Cortex of kidney (tissue), 1 donor: ENCODE data around the gene CR1L.
"Not testable (repeated sequence)": the region's sequence is repeated elsewhere in the genome, so short reads cannot be mapped to it uniquely, and the experiment has no call there.

Source experiments
- DNase-seq: peaks from one replicate; lab custom pipeline; 2025; lab: John Stamatoyannopoulos, UW

The CR1L gene

DNA sequence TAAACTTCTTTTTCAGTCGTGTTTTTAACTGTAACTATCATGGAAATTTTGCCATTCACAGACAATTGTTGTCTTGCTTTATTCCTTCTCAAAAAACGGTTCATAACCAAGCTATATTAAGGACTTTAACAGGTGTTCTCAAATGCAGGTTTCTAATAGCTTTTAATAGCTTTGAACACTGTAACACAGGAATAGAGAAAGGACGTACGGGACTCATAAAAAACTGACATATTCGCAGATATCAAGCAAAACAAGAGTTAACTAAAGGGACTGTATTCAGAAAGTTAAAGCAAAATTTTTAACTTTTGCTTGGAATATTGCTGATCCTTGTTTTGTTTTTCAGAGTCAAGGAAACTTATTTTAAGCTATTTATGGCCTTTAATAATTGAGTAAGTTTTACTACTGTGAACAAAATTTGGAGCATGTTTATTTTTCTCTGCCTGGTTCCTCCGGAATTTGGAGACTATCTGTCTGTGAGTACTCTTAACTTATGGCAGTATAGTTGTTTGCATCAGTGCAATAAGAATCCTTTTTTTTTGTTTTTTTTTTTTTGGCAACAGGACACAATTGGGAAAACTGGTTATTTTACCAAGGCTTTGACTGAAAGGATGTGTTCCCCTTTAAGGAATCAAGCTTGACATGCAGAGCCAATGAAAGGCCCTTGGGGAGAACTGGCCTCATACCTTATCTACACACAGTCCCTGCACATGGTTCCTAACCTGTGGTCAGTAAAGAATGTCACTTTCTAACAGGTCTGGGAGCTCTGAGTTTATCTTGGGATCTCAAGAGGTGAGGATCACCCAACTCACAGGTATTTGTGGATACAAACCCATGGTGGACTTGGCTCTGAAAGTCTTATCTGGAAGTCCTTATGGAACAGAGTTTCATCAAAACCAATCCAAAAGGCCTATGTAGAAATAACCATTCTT is 101.2 kb downstream of the CR1L start:
- no peak for DNase-seq

DNA sequence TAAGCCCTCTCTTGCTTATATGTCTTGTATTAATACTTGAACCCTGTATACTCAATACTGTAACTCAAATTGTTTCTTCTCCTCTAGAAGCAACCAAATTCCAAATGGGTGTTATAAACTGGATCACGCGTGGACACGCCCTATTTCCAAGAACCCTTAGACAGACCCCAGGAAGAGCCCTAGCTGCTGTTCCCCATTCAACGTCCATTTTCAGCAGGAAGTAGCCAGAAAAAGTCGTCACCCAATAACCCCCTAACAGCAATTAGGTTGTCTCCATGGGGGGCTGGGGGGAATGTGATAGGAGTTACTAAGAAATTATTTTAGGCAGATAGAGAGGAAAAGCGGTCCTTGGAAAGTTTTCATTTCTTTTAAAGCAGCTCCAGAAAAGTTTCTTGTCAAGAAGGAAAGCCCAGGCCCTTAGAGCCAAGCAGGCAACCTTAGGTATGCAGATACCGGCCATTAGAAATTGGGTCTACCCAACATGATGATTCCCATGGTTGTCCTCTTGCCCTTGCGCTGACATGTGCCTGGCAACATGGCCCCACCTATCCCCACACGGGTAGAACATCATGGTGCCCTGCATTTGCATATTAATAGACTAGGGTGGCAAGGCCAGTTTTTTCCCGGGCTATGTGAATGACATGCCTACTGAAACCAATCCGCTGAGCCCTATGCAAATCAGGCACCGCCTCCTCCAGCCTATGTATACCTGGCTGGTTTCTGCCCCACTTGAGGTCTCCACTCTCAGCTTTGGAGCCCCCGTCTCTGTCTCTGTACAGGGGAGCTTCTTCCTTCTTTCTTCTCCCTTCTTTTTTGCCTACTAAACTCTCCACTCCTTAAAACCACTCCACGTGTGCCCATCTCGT is 102.9 kb downstream of the CR1L start:
- DNase-seq, result no peak

DNA sequence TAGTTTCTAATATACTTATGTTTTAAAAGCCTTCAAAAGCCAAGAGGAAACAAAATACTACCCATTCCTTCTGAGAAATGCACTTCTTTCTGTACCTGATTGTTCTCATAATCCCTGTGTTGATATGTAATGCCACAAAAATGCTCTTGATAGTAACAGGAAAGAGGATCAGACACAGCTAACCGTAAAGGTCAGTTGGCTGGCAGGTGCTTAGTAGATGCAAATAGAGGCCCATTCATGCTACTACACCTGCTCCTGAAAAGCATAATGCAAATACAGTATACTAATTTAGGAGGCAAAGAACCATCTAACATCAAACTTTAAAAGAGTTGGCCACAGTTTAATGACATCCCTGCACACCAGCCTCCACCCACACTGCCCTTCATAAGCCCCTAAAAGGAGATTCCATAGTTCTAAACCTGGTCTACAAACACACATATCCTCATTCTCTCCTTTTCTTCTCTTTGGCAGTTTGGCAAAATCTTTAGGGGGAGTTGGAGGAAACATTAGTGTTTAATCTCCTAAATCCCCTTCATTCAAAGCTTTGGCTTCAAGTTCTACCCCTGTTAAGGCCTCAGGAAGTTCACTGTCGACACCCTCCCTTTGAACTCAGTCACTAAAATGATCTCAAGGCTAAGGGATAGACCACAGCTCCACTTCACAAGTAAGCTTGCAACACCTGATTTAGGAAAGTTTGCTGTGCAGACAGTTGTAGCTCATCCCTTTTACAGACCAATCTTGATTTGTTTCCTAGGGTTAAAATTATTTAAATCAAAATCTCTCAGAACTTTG is 104.0 kb downstream of the CR1L start:
- DNase-seq, result no peak

DNA sequence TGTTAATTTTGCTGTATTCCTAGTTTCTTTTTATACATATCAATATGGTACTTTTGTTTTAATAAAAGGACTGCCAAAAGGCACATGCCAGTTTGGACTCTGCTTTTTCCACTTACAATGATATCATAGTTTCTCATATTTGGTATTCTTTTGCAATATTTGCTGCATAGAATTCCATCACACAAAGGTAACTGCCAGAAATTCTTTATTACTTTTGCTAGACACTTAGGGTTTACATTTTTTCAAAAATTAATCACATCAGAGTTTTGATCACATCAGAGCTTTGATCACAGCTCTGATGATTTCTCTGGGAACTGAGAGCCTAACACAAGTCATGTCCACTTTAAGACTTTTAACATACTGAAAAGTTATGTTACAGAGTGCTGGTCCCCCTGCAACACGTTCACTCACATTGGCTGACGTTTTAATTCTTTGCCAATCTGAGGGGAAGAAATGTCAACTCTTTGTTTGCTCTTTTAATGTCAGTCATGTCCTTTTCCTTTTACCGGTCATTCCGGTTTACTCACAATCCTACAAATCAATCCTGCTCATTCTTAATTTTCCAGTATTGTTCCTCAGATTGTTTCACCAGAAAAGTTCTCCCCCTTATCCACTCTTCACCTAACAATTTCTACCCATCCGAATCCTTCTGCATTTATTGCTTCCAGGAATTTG is 105.8 kb downstream of the CR1L start:
- DNase-seq, result no peak

DNA sequence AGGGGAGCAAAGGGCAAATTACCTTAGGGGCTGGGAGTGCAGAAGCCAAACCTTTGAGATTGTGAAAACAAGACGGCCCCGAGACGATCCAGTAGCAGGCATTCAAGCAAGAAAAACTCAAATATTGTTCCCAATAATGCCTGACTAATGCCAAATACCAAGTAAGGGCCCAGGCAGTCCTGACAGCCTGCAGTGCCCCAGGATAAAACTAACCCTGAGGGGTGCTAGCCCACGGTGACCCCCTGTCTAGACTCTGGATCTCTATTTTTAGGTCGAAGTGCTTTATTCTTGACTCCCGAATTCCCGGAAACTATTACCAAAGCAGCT is 106.5 kb downstream of the CR1L start:
- DNase-seq, result not testable (repeated sequence)

DNA sequence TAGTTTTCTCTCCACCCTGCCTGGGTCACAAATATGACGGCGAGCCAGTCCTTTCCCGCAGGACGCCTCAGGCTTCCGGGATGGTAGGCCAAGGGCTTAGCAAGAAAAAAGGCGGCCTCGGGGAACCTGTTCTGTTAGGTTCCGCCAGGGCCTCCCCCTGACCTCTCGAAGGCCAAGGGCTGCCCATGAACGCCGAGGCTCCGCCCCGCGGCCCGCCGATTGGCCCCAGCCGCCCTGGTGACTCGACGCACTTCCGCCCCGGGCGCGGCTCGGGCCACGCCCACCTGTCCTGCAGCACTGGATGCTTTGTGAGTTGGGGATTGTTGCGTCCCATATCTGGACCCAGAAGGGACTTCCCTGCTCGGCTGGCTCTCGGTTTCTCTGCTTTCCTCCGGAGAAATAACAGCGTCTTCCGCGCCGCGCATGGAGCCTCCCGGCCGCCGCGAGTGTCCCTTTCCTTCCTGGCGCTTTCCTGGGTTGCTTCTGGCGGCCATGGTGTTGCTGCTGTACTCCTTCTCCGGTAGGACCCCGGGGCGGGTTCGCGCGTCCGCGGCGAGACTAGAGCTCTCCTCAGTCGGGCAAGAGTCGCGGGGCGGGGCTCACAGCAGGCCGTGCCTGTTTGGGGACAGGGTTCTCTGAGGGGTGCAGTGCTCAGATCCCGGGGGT is 107.0 kb downstream of the CR1L start, which contains the start of gene CD46:
CD46 (plus strand) TSS at position 265 of the 666 bp plus-strand sequence; CDS start at position 424, 159 bp downstream.
- peak; percentile 62 for DNase-seq

DNA sequence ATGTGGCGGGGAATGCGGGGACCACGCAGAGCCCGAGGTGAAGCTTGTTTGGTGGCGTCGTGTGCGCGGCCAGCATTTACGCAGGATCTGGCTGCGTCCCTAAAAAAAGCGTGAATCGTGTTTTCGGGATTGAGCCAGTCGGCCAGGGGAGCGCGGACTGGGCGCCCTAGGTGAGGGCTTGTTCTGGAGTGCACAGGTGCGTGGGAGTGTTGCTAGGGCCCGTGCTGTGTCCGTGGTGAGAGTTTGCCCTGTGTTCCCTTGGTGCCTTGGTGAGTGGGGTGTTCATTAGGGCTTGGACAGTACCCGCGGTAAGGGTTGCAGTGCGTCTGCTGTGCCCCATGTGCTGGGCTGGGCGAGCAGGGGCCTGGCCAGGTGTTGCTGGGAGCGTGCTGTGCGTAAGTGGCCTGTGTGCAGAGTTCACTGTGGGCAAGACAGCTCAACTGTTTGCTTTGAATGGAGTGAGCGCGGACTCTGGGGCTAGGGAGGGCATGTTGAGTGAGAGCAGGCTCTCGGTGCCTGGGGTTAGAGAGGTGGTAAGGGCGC is 107.6 kb downstream of the CR1L start:
- no peak for DNase-seq

DNA sequence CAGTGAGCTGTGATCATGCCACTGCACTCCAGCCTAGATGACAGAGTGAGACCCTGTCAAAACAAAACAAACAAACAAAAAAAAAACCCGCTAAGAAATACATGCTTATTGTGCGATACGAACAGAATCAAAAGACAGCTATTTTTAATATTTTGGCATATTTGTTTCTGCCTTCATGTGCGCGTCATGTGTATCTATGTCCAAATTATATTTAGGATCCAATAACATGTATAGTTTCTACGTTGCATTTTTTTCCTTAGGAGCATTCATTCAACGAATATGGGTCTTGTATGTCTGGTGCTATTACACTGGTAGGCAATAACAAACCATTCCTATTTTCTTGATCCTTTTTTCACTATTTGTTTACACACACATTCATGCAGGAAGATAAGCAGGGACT is 108.7 kb downstream of the CR1L start:
- DNase-seq, result no peak

DNA sequence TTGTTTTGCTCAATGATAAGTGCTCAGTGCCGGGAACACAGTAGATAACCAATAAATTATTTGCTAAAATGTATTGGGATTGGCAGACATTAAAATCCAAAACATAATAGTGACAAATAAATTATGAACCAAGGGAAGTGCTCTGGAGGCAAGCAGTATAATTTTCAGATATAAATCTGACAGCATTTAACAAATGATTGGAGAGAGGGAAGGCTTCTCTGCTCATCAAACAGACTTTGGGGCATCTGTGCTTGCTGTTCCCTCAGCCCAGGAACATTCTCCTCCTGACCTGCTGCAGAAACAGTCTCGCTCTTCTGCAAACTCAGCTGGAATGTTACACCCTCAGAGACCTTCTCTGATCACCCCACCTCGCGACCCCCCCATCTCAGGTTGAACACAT is 109.1 kb downstream of the CR1L start:
- DNase-seq, result no peak

DNA sequence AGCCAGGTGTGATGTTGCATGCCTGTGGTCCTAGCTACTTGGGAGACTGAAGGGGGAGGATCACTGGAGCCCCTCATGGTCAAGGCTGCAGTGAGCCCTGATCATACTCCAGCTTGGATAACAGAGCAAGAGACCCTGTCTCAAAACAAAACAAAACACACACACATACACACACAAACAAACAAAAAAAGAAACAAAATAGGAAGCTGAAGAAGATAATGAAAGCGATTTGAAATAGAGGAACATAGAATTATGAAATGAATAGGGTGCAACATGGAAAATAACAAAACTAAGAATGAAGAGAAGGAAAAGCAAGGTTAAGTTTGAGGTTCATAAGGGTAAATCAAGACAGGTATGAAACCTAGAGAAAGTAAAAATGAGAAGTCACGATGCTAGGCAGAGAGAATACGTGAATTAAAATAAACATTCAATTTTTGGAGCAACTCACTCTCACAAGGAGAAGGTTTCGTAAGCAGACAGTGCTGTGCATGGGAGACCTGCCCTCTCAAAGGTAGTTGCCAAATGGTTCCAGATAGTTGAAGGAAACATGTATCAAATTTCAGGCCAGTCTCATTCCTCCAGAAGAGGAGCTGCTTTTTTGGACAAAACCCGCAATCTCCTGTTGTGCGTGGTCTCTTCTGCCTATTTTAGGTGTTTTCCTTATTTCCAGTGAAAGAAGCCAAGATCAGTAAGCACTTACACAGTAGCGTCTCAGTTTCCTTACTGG is 110.2 kb downstream of the CR1L start:
- DNase-seq, result no peak

DNA sequence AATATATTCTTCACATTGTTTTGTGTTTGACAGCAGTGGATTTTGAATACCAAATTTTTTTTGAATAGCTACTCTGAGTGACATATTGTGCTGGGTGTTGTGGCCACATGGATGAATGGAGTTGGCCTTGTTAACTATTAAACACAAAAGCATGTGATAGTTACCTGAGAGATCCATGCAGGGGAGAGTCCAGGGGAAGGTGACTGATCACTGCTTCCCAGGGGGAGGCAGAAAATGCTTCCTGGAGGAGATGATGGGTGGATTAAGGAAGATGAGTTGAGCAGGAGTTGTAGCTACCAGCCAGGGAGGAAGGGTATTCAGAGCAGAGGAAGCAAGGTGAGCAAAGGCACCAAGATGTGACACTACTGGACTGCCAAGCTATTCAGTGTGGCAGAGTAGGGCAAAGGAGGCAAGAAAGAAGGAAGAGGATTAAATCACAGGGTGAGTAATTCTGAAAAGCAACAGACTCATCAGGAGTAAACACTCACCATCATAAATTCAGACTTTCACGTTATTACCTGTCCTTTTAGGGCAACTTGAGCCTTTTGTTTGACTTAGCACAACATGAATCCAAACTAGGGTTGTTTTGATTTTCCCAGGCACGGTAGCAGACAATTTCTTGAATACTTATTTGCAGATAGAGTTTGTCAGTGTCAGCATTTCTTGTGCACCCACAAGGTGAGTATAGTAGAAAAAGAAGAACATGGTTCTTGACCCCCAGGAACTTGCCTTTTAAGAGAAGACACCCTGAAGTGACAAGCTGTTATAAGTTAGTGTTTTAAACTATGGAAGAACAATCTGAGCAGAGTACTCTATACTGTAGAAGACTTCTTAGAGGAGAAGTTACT is 111.1 kb downstream of the CR1L start:
- no peak for DNase-seq

DNA sequence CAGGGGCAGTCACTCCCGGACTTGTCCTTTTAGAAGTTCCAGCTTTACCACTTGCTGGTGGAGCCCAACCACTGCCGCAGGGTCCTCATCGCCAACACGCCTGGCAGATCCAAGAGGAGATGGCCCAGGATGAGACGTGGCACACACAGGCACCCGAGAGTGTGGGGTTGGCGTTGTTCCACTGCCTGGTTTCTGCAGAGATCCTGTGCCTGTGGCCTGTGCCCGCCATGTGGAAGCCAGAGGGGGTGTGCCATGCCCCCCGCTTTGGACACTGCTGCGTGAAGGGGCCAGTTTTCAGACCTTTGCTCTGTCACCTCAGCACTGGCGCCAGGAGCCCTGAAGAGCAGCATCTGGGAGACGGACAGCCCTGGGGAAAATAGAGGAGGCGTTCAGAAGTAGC is 117.7 kb downstream of the CR1L start:
- DNase-seq, result no peak

DNA sequence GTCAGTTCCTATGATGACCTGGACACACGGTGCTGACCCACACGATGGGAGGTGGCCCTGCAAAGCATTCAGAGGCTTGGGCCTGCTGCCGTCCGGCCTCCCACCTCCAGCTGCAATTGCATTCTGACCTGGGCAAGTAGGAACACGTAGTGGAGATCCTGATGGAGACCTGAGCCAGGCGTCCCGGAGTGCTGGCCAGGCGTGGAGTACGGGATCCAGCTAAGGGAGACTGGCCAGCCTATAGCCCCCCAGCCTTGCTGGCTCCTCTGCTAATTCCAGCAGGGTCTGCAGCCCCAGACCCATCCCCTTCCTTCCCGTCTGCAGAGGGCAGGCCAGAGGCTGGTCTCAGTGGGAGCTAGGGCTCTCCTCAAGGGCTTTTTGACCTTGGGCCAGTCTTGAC is 118.2 kb downstream of the CR1L start:
- DNase-seq, result no peak

DNA sequence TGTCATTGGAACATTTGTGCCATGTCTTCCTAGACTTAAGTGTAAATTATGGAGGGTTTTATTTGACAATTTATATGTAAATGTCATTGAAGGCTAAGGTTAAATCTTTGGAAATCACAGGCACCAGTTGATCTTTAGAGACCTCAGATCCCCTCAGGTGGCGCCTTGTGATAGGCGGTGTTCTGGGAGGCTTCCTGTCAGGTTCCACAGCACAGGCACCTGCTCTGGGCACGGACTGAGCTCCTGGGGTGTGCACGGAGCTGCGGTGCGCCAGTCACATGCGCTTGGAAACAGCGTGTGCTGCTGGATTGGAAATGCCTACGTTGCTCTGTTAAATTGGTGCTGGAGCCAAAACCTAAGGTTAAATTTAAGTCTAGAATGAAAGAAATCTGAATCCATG is 119.0 kb downstream of the CR1L start:
- no peak for DNase-seq

DNA sequence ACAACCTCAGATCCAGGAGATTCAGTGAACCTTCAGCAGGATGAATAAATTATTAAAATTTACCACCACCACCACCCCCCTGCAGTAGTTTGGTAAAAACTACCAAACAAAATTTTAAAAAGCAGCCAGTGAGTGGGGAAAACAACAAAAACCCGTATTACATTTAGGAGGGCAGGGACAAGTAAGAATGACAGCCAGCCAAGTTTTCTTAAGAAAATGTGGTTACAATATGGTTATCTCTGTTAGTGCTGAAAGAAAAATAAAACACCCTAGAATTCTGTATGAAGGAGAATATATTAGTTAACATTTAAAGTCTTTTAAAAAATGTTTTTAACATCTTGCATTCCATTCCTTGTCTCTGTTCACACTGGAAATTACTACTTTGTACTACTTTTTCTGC is 121.6 kb downstream of the CR1L start:
- no peak for DNase-seq

DNA sequence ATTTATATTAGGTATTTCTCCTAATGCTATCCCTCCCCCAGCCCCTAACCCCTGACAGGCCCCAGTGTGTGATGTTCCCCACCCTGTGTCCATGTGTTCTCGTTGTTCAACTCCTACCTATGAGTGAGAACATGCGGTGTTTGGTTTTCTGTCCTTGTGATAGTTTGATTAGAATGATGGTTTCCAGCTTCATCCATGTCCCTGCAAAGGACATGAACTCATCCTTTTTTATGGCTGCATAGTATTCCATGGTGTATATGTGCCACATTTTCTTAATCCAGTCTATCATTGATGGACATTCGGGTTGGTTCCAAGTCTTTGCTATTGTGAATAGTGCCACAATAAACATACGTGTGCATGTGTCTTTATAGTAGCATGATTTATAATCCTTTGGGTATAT is 125.6 kb downstream of the CR1L start:
- DNase-seq, result not testable (repeated sequence)
